HUES48 (cell line): ENCODE measurements around the gene OTOP2.

ENCODE experiments used
- H3K27ac ChIP-seq: one replicate; pipeline ENCODE4 v1.7.0; 2013; ENCODE audit warnings: low read depth, low read length, inconsistent platforms
- H3K27me3 ChIP-seq: 2 replicates; pipeline ENCODE4 v1.6.1; 2013; ENCODE audit warnings: mild to moderate bottlenecking, low read length; ENCODE audit not compliant: control insufficient read depth, insufficient read depth
- H3K36me3 ChIP-seq: 2 replicates; pipeline ENCODE4 v1.6.1; 2013; ENCODE audit warnings: low read length; ENCODE audit not compliant: control insufficient read depth, insufficient read depth
- H3K4me1 ChIP-seq: 2 replicates; pipeline ENCODE4 v1.6.1; 2013; ENCODE audit warnings: mild to moderate bottlenecking, low read length; ENCODE audit not compliant: control insufficient read depth, insufficient read depth
- H3K4me3 ChIP-seq: 2 replicates; pipeline ENCODE4 v1.5.1; 2013; ENCODE audit warnings: mild to moderate bottlenecking, low read depth, low read length
- H3K9ac ChIP-seq: 2 replicates; pipeline ENCODE4 v1.6.1; 2013; ENCODE audit warnings: mild to moderate bottlenecking, low read depth, low read length, moderate library complexity
- H3K9me3 ChIP-seq: 2 replicates; pipeline ENCODE4 v1.6.1; 2013; ENCODE audit warnings: low read length; ENCODE audit not compliant: control insufficient read depth, insufficient read depth

OTOP2 gene

DNA sequence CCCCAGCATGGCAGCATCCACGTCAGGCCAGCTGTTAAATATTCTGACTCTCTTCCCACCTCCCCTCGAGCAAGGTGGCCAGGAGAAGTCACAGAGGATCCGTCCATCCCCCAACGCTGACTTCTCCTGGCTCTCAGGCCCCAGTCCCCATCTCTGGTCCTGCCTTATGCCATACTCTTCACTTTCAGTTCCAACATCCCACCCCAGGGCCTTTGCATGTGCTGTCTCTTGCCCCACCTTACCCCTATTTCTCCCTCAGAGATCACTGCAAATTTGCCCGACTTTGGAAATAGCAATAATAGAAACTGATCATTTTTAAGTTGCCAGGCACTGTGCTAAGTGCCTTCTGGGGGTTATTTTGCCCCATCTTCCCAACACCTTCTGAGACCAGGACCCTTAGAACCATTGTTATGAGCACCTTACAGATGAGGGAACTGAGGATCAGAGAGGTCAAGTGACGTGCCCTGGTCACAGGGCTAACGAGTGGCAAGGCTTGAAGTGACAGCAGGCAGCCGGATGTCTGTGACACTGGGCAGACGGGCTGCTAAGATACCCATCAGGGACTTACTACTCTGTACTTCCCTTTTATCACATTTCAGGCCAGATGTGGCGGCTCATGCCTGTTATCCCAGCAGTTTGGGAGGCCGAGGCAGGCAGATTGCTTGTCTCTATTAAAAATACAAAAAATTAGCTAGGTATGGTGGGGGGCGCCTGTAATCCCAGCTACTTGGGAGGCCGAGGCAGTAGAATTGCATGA is 30.8 kb downstream of the OTOP2 start:
- Histone ChIP-seq H3K9me3 (no peaks in the 10 kb centered on the region), H3K4me1 (peaks cover 3% of the 10 kb centered on the region; the same call in 1 of the 2 replicates), H3K36me3 (no peaks in the 10 kb centered on the region), H3K9ac (no peak overlapping the region), H3K4me3 (no peak overlapping the region), H3K27ac (no peak overlapping the region), H3K27me3 (peaks cover 10% of the 10 kb centered on the region)

- no peaks in the 10 kb centered on the region for H3K9me3 ChIP-seq
- peaks cover 10% of the 10 kb centered on the region for H3K27me3 ChIP-seq
- H3K4me3 ChIP-seq, result no peak overlapping the region
- no peak overlapping the region for H3K9ac ChIP-seq
- no peak overlapping the region for H3K27ac ChIP-seq
- no peaks in the 10 kb centered on the region for H3K36me3 ChIP-seq
- H3K4me1 ChIP-seq, result peaks cover 3% of the 10 kb centered on the region; the same call in 1 of the 2 replicates
Measured at GRCh38 chr17:74956093-74956492, 32.0 kb downstream of the OTOP2 start.

DNA sequence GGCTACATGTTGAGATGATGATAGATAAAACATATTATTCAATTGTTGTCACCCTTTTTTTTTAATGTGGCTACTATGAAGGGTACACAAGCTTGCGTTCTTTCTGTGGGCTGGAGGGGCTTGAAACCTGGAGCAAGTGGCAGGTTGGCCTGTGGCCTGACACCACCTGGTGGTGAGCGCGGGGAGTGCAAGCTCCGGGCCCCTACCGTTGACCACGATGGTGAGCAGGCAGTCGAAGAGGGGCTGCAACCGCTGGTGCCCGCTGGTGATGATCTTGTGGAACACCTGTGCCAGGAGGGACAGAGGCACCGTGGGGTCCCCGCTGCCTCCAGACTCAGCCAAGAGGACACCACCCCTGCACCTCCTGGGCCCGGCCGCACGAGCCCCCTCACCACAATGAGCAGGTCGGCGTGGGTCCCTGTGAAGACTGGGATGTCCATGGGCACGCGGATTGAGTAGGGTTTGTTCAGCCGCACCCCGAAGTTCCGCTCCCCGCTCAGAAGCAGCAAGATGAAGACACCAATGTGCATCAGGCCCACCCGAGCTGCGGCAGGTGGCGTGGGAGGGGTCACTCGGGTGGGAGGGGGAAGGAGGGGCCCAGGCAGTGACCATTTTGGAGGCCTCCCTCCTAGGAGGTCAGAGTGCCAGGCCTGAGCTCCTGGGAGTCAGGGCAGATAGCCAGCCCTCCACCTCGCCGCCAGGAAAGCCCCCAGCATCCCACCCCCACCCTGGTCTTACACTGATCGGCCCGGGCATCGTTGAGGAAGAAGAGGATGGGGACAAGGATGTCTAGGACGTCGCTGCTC is 34.1 kb downstream of the OTOP2 start:
- Histone ChIP-seq H3K4me3 (no peak overlapping the region), H3K27ac (no peak overlapping the region), H3K4me1 (no peaks in the 10 kb centered on the region), H3K9ac (no peak overlapping the region), H3K27me3 (peaks cover 10% of the 10 kb centered on the region), H3K9me3 (no peaks in the 10 kb centered on the region), H3K36me3 (no peaks in the 10 kb centered on the region)

DNA sequence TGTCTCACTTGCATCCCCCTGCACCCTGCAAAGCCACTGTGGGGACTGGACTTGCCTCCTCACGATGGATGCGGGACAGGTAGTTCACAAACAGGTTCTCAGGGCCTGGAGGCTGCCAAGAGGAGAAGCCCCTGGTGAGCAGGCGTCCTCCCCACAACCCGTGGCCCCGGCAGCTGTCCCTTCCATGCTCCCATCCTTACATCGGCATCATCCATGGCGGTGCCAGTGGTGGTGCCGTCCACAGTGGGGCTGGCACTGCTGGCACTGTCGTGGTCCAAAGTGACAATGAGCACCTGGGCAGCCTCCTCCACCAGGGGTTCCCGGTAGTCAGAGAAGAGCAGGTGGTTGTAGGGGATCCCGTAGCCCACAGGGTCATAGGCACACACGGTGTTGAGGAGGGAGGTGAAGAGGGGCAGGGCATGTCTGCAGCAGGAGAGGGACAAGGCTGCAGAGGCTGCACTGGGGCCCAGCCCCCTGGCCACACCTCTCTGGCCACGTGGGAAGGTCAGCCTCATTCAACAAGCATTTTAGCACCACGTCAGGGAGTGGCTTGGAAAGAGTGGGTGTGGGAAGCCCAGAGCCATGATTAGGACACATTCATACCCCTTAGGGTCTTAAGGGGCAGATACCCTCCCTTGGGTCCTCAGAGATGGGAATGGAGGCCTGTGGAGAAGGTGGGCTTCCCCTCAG is 35.9 kb downstream of the OTOP2 start:
- Histone ChIP-seq H3K4me1 (no peaks in the 10 kb centered on the region), H3K9me3 (no peaks in the 10 kb centered on the region), H3K9ac (no peak overlapping the region), H3K27ac (no peak overlapping the region), H3K4me3 (no peak overlapping the region), H3K36me3 (no peaks in the 10 kb centered on the region), H3K27me3 (peaks cover 10% of the 10 kb centered on the region)

GRCh38 chr17:74960570-74961342 is 36.7 kb downstream of the OTOP2 start:
- H3K4me3 ChIP-seq, result no peak overlapping the region
- H3K27me3 ChIP-seq, result peaks cover 10% of the 10 kb centered on the region
- H3K36me3 ChIP-seq, result no peaks in the 10 kb centered on the region
- H3K27ac ChIP-seq, result no peak overlapping the region
- no peaks in the 10 kb centered on the region for H3K4me1 ChIP-seq
- H3K9ac ChIP-seq, result no peak overlapping the region
- no peaks in the 10 kb centered on the region for H3K9me3 ChIP-seq

- Histone ChIP-seq H3K4me3 (no peak overlapping the region), H3K27me3 (peaks cover 10% of the 10 kb centered on the region), H3K4me1 (no peaks in the 10 kb centered on the region), H3K9ac (no peak overlapping the region), H3K27ac (no peak overlapping the region), H3K36me3 (no peaks in the 10 kb centered on the region), H3K9me3 (no peaks in the 10 kb centered on the region)
Measured at GRCh38 chr17:74961657-74962350, 37.7 kb downstream of the OTOP2 start.

- no peaks in the 10 kb centered on the region for H3K9me3 ChIP-seq
- H3K36me3 ChIP-seq, result no peaks in the 10 kb centered on the region
- H3K4me1 ChIP-seq, result no peaks in the 10 kb centered on the region
- no peak overlapping the region for H3K4me3 ChIP-seq
- H3K27me3 ChIP-seq, result peaks cover 10% of the 10 kb centered on the region
- no peak overlapping the region for H3K27ac ChIP-seq
- H3K9ac ChIP-seq, result no peak overlapping the region
Measured at GRCh38 chr17:74962622-74963394, 38.7 kb downstream of the OTOP2 start.

DNA sequence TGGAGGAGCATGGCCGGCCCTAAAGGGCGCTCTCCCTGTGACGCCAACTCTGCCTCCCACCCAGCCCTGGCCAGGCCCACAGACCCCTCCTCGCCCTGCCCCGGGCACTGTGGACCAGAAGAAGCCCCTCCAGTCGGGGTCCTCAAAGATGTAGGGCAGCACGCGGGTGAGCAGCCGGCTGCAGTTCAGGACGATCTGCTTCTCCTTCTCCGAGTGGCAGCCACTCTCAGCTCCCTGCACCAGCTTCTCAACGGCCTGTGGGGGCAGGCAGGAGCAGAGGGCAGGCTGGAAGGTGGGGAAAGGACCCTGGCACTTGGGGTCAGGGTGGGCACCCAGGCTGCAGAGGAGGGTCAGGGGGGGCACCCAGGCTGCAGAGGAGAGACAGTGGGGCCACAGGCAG is 39.6 kb downstream of the OTOP2 start:
- no peaks in the 10 kb centered on the region for H3K36me3 ChIP-seq
- H3K4me3 ChIP-seq, result no peak overlapping the region
- H3K4me1 ChIP-seq, result peaks cover 6% of the 10 kb centered on the region; the same call in 1 of the 2 replicates
- no peak overlapping the region for H3K9ac ChIP-seq
- no peaks in the 10 kb centered on the region for H3K9me3 ChIP-seq
- peaks cover 6% of the 10 kb centered on the region; the same call in 1 of the 2 replicates for H3K27me3 ChIP-seq
- H3K27ac ChIP-seq, result no peak overlapping the region

DNA sequence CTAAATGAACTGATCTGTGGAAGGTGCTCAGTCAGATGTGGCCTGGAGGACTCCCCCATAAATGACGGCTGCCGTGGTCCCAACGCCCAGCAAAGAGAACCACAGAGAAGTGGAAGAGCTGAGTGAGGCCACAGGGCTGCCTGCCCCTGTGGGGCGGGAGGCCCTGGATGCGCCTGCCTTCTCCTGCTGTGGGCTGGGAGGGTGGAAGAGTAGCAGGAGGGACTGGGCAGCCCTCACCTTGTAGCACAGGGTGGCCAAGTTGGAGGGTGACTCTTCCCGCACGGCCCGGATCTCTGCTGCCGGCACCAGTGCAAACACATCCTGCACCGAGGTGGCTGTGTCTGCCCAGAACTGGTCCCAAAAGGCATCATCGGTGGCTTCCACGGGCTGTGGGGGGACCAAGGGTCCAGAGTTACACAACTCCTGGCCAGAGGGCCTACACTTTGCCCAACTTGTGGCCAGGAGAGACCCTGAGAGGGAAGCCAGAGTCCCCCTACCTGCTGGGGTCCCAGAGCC is 40.2 kb downstream of the OTOP2 start:
- Histone ChIP-seq H3K36me3 (no peaks in the 10 kb centered on the region), H3K4me3 (no peak overlapping the region), H3K27ac (no peak overlapping the region), H3K9ac (no peak overlapping the region), H3K4me1 (peaks cover 9% of the 10 kb centered on the region; the same call in 1 of the 2 replicates), H3K9me3 (no peaks in the 10 kb centered on the region), H3K27me3 (peaks cover 4% of the 10 kb centered on the region; the same call in 1 of the 2 replicates)
